ENCODE results near the gene PPM1H. TPM values are rescaled to one million over a fixed set of nuclear protein-coding genes. Genes with fewer than 3 reads are reported as not detected.

The PPM1H gene
- total RNA-seq, 2 donors from 2014 or later: 27.0 to 46.9 TPM

GRCh38 chr12:62794218-62794583 lies 140.7 kb downstream of the PPM1H start:
- intact Hi-C loops (cut with DNase I): loop anchor here (2.0 to 5.0 kb wide), 2 partner anchors 192 to 211 kb away; no protein-coding TSS in a partner anchor
- no peaks in the 10 kb centered on the region for H3K36me3 ChIP-seq
- H3K27ac ChIP-seq: no peak overlapping the region
- no peaks in the 10 kb centered on the region for H3K27me3 ChIP-seq (replicated peaks; ENCODE audit: insufficient read depth)
- DNase-seq (ENCODE audit: low spot score): no peak
- no peak overlapping the region for H3K4me3 ChIP-seq
- no peaks in the 10 kb centered on the region for H3K9me3 ChIP-seq
- H3K4me1 ChIP-seq (replicated peaks): no peaks in the 10 kb centered on the region
- 47% methylated on average over 1 of the region's 1 CpG for WGBS
- TF ChIP-seq POLR2A (IDR thresholded peaks at IDR 0.05): no peak
- no peak for TF ChIP-seq CTCF (IDR thresholded peaks at IDR 0.05)
- TF ChIP-seq POLR2AphosphoS5 (IDR thresholded peaks at IDR 0.05): no peak

- no peak overlapping the region for H3K27ac ChIP-seq
- intact Hi-C loops (cut with DNase I): loop anchor here (2.0 to 5.0 kb wide), 2 partner anchors 191 to 211 kb away; no protein-coding TSS in a partner anchor
- no peaks in the 10 kb centered on the region for H3K9me3 ChIP-seq
- peak; percentile 74 for DNase-seq (ENCODE audit: low spot score)
- no peaks in the 10 kb centered on the region for H3K27me3 ChIP-seq (replicated peaks; ENCODE audit: insufficient read depth)
- H3K36me3 ChIP-seq: no peaks in the 10 kb centered on the region
- H3K4me1 ChIP-seq (replicated peaks): no peaks in the 10 kb centered on the region
- 73% methylated on average over 25 of the region's 25 CpGs for WGBS
- TF ChIP-seq POLR2A (IDR thresholded peaks at IDR 0.05): no peak
- peak; percentile 55 for TF ChIP-seq POLR2AphosphoS5 (IDR thresholded peaks at IDR 0.05)
- peak; percentile 91 to 95 (median 94) for TF ChIP-seq CTCF (IDR thresholded peaks at IDR 0.05)
- no peak overlapping the region for H3K4me3 ChIP-seq
Observed at GRCh38 chr12:62793256-62794217, 141.4 kb downstream of the PPM1H start.

GRCh38 chr12:62792236-62792870 lies 142.6 kb downstream of the PPM1H start:
- Histone ChIP-seq H3K4me1 (replicated peaks) (no peaks in the 10 kb centered on the region), H3K4me3 (no peak overlapping the region), H3K27ac (no peak overlapping the region), H3K27me3 (replicated peaks; ENCODE audit: insufficient read depth) (no peaks in the 10 kb centered on the region), H3K36me3 (no peaks in the 10 kb centered on the region), H3K9me3 (no peaks in the 10 kb centered on the region)
- intact Hi-C loops (cut with DNase I): loop anchor here (5.0 kb wide), 1 partner anchor 190 kb away; no protein-coding TSS in a partner anchor
- no peak for DNase-seq (ENCODE audit: low spot score)
- TF ChIP-seq POLR2A (IDR thresholded peaks at IDR 0.05): no peak
- TF ChIP-seq CTCF (IDR thresholded peaks at IDR 0.05): no peak
- TF ChIP-seq POLR2AphosphoS5 (IDR thresholded peaks at IDR 0.05): no peak
- WGBS: 55% methylated on average over 5 of the region's 5 CpGs

GRCh38 chr12:62789851-62790250 lies 145.1 kb downstream of the PPM1H start:
- no peaks in the 10 kb centered on the region for H3K4me1 ChIP-seq (replicated peaks)
- no peak overlapping the region for H3K27ac ChIP-seq
- intact Hi-C loops (cut with DNase I): loop anchor here (5.0 kb wide), 1 partner anchor 188 kb away; no protein-coding TSS in a partner anchor

More at GRCh38 chr12:62789851-62790250, 145.1 kb downstream of the PPM1H start:
- no peaks in the 10 kb centered on the region for H3K9me3 ChIP-seq
- 88% methylated on average over 3 of the region's 3 CpGs for WGBS
- no peak for DNase-seq (ENCODE audit: low spot score)
- TF ChIP-seq POLR2AphosphoS5 (IDR thresholded peaks at IDR 0.05) (no peak), CTCF (IDR thresholded peaks at IDR 0.05) (no peak), POLR2A (IDR thresholded peaks at IDR 0.05) (no peak)
- no peaks in the 10 kb centered on the region for H3K27me3 ChIP-seq (replicated peaks; ENCODE audit: insufficient read depth)
- H3K4me3 ChIP-seq: no peak overlapping the region
- H3K36me3 ChIP-seq: no peaks in the 10 kb centered on the region

Measured in prostate gland (tissue), 2 donors.